CD4-positive, alpha-beta T cell treated with Interleukin-15 for 1 hour (primary cell): Measurements from ENCODE around the gene COL20A1.
"Not testable (repeated sequence)": the region's sequence is repeated elsewhere in the genome, so short reads cannot be mapped to it uniquely, and the experiment has no call there.

Source experiments
- DNase-seq: peaks from one replicate; pipeline ENCODE4 v3.0.0-alpha.2; 2020

The COL20A1 gene

GRCh38 chr20:63322146-63322932, 29.4 kb downstream of the COL20A1 start:
- peak; percentile 10 for DNase-seq

GRCh38 chr20:63322933-63323273, 29.9 kb downstream of the COL20A1 start:
- DNase-seq, result peak; percentile 10

GRCh38 chr20:63323357-63323981, 30.5 kb downstream of the COL20A1 start:
- peak; percentile 6 for DNase-seq

GRCh38 chr20:63325021-63325471, 32.1 kb downstream of the COL20A1 start:
- peak; percentile 3 for DNase-seq

- peak; percentile 4 for DNase-seq
These were observed 32.7 kb downstream of the COL20A1 start for GRCh38 chr20:63325554-63326313.

GRCh38 chr20:63326314-63327230, 33.6 kb downstream of the COL20A1 start:
- no peak for DNase-seq

- no peak for DNase-seq
These were observed 34.3 kb downstream of the COL20A1 start for GRCh38 chr20:63327231-63327745.

- DNase-seq, result no peak
These were observed 35.2 kb downstream of the COL20A1 start for GRCh38 chr20:63328026-63328700.

- DNase-seq, result no peak
These were observed 35.8 kb downstream of the COL20A1 start for GRCh38 chr20:63328718-63329275.

- DNase-seq, result no peak
These were observed 36.5 kb downstream of the COL20A1 start for GRCh38 chr20:63329331-63330083.

GRCh38 chr20:63330084-63330760, 37.2 kb downstream of the COL20A1 start:
- DNase-seq, result no peak

- DNase-seq, result no peak
These were observed 38.0 kb downstream of the COL20A1 start for GRCh38 chr20:63330940-63331339.

- no peak for DNase-seq
These were observed 38.9 kb downstream of the COL20A1 start for GRCh38 chr20:63331741-63332400.

GRCh38 chr20:63332488-63333240, 39.7 kb downstream of the COL20A1 start:
- no peak for DNase-seq

- DNase-seq, result no peak
These were observed 40.4 kb downstream of the COL20A1 start for GRCh38 chr20:63333241-63333836.

GRCh38 chr20:63334356-63334755, 41.4 kb downstream of the COL20A1 start:
- DNase-seq, result no peak

- DNase-seq, result not testable (repeated sequence)
These were observed 42.1 kb downstream of the COL20A1 start for GRCh38 chr20:63335060-63335459.

- DNase-seq, result no peak
These were observed 42.7 kb downstream of the COL20A1 start for GRCh38 chr20:63335711-63336110.
